ENCODE results near the gene ZSWIM6.

The ZSWIM6 gene

DNA sequence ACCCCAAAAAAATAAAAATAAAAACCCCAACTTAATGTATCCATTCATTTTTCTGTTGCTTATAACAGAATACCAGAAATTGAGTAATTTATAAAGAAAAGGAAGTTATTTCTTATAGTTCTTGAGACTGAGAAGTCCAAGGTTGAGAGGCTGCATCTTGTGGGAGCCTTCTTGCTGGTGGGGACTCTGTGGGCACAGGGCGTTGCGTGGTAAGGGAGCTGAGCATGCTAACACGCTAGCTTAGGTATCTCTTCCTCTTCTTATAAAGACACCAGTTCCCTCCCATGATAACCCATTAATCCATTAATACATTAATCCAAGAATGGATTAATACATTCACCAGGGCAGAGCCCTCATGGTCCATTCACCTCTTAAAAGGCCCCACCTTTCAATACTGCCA lies 150.9 kb downstream of the ZSWIM6 start:
- no peak for DNase-seq (ENCODE audit: low read depth)

DNA sequence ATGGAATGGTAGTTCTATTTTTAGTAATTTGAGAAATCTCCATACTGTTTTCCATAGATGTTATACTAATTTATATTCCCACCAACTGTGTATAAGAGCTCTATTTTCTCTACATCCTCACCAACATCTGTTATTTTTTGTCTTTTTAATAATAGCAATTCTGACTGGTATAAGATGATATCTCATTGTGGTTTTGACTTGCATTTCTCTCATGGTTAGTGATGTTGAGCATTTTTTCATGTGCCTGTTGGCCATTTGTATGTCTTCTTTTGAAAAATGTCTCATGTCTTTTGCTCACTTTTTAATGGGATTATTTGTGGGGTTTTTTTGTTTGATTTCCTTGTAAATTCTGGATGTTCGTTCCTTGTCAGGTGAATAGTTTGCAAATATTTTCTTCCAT lies 154.4 kb downstream of the ZSWIM6 start:
- no peak for DNase-seq (ENCODE audit: low read depth)

GRCh38 chr5:61489574-61489973 lies 157.5 kb downstream of the ZSWIM6 start:
- no peak for DNase-seq (ENCODE audit: low read depth)

GRCh38 chr5:61491861-61492260 lies 159.8 kb downstream of the ZSWIM6 start:
- no peak for DNase-seq (ENCODE audit: low read depth)

DNA sequence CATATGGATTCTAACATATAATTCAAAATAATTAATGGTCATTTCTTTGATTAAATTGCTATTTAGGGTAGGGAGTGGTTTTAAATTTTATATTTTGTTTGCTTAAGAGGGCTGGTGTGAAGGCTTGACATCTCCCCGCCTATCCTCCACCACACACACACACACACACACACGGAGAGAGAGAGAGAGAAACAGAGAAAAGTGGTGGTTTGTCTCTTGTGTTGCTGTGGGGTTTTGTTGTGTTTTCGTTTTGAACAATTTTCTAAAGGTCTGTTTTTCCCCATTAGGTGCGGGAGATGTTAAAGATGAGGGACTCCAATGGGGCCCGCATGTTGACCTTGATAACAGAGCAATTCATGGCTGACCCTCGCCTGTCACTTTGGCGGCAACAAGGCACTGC lies 161.9 kb downstream of the ZSWIM6 start:
- DNase-seq (ENCODE audit: low read depth), result no peak

- DNase-seq (ENCODE audit: low read depth), result no peak
These were observed 164.4 kb downstream of the ZSWIM6 start for GRCh38 chr5:61496446-61496845.

DNA sequence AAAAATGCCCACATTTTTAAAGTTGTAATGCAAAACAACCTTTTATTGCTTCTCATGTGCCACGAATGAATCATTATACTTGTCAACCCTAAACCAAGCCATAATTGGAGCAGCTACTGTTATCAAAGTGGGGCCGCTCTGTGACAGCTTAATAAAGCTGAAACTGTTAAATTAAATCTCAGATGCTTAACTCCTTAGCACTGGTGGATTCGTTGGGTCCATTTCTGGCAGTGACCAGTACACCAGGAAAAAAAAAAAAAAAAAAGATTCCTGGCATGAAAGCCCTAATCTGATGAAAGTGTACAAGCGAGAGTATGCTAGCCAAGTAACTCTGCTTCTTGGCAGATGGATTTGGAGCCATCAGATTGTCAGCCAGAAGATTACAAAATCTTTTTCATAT lies 164.8 kb downstream of the ZSWIM6 start:
- no peak for DNase-seq (ENCODE audit: low read depth)

GRCh38 chr5:61498121-61498520 lies 166.1 kb downstream of the ZSWIM6 start:
- DNase-seq (ENCODE audit: low read depth), result no peak

GRCh38 chr5:61501971-61502370 lies 169.9 kb downstream of the ZSWIM6 start:
- DNase-seq (ENCODE audit: low read depth), result no peak

GRCh38 chr5:61504143-61504770 lies 172.2 kb downstream of the ZSWIM6 start:
- no peak for DNase-seq (ENCODE audit: low read depth)

DNA sequence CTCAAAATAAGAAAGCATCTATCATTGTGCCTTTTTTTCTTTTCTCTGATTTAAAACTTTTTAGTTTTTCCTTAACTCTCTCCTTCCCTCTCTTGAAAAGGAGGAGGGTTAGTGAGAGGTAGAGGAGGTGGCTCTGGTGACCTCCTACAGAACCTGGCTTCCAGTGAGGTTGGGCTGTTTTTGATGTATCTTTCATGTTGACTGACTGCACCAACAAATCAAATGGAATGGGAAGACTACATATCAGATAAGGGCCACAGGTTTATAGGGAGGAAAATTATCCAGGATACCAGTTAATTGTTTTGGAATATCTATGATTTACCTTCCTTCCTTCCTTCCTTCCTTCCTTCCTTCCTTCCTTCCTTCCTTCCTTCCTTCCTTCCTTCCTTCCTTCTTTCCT lies 173.2 kb downstream of the ZSWIM6 start:
- DNase-seq (ENCODE audit: low read depth), result no peak

GRCh38 chr5:61507232-61507631 lies 175.2 kb downstream of the ZSWIM6 start:
- no peak for DNase-seq (ENCODE audit: low read depth)

DNA sequence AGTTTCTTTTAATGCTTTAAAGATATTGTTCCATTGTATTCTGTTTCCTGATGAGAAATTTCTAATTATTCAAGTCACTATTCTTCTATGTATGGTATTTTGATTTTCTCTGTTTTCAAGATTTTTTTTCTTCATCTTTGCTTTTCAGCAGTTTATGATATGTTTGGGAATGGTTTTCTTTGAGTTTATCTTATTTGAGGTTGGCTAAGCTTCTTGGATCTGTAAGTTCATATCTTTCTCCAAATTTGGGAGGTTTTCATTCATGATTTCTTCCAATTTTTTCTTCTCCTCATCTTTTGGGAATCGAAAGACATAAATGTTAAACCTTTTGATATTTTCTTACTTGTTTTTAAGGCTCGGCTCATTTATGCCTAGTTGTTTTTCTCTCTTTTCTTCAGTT lies 184.9 kb downstream of the ZSWIM6 start:
- no peak for DNase-seq (ENCODE audit: low read depth)

DNA sequence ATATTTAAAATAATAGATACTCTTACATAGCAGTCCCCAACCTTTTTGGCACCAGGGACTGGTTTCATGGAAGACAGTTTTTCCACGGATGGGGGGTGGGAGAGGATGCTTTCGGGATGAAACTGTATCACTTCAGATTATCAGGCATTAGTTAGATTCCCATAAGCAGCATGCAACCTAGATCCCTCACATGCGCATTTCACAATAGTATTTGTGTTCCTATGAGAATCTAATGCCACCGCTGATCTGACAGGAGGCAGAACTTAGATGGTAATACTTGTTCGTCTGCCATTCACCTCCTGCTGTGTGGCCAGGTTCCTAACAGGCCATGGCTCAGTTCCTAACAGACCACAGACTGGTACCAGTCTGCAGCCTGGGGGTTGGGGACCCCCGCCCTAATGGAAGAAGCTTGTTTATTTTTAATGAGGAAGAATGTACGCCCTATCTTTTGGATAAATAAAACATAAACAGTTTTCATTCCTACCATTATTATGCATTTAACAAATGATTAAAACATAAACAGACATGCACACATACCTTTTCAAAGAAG lies 187.7 kb downstream of the ZSWIM6 start:
- no peak for DNase-seq (ENCODE audit: low read depth)

- no peak for DNase-seq (ENCODE audit: low read depth)
These were observed 191.0 kb downstream of the ZSWIM6 start for GRCh38 chr5:61523073-61523472.

DNA sequence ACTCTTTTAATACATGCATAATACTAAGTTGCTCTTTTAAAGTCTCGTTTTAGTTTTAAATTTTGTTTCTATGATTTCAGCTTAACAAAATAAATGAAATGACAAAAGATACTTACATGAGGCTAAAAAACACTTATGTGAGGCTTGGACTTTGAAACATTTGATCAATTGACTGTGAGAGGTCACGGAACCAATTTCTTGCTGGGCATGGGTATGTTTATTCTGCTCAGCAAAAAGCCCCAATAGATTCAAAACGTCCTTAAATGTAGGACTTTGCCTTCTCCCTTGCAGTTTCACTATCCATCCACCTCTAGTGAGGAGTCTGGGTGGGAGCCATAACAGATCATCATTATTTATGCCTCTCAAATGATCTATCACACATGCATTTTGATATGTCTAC lies 191.9 kb downstream of the ZSWIM6 start:
- DNase-seq (ENCODE audit: low read depth), result no peak

- no peak for DNase-seq (ENCODE audit: low read depth)
These were observed 193.6 kb downstream of the ZSWIM6 start for GRCh38 chr5:61525512-61526206.

- DNase-seq (ENCODE audit: low read depth), result no peak
These were observed 194.1 kb downstream of the ZSWIM6 start for GRCh38 chr5:61526207-61526519.

GRCh38 chr5:61532983-61533382 lies 200.9 kb downstream of the ZSWIM6 start:
- no peak for DNase-seq (ENCODE audit: low read depth)

GRCh38 chr5:61534481-61535267 lies 202.6 kb downstream of the ZSWIM6 start:
- no peak for DNase-seq (ENCODE audit: low read depth)

- DNase-seq (ENCODE audit: low read depth), result no peak
These were observed 203.8 kb downstream of the ZSWIM6 start for GRCh38 chr5:61535828-61536227.

DNA sequence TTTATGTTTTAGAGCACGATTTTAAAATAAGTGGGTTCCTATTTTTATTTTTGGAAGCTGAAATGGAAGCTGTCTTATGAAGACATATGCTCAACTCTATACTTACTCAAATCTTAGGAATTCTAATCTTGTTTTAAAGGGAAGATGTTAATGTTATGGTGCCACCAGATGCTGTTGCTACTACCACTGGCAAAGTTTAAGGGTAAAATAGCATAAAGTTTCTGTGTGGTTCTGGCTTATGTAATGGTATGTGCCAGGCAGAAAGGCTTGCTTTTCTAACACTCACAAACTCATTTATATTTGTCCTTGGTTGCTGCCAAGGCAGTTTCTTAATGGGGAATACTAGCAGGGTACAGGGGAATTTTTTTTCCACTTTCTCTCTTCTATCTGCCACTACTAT lies 204.9 kb downstream of the ZSWIM6 start:
- no peak for DNase-seq (ENCODE audit: low read depth)

Measured in stimulated activated CD8-positive, alpha-beta memory T cell treated with anti-CD3 and anti-CD28 coated beads, Interleukin-7, amount 100 ng/mL, for 24 hours (primary cell).